ENCODE data around the gene STXBP5.

STXBP5 gene

GRCh38 chr6:147217840-147218404 is 13.7 kb downstream of the STXBP5 start:
- Histone ChIP-seq H3K27ac (ENCODE audit: low read length) (no peak overlapping the region), H3K4me2 (ENCODE audit: low read depth, low read length) (no peak overlapping the region), H3K27me3 (replicated peaks; ENCODE audit: insufficient read depth, low read length) (no peaks in the 10 kb centered on the region), H3K36me3 (replicated peaks; ENCODE audit: insufficient read depth, low read length) (no peaks in the 10 kb centered on the region), H2AFZ (ENCODE audit: low read length) (no peak overlapping the region), H3K79me2 (ENCODE audit: low read length) (no peaks in the 10 kb centered on the region), H3K4me3 (ENCODE audit: low read length) (no peak overlapping the region), H4K20me1 (ENCODE audit: insufficient read depth, low read length) (no peaks in the 10 kb centered on the region), H3K9me3 (replicated peaks; ENCODE audit: insufficient read depth, low read length) (no peaks in the 10 kb centered on the region), H3K9me2 (replicated peaks; ENCODE audit: insufficient read depth, low read length) (no peaks in the 10 kb centered on the region), H3K4me1 (ENCODE audit: low read length) (no peaks in the 10 kb centered on the region), H3F3A (ENCODE audit: insufficient read depth, low read length) (no peaks in the 10 kb centered on the region), H3K9ac (ENCODE audit: low read length) (no peak overlapping the region)
- no peak for TF ChIP-seq EZH2 (optimal IDR thresholded peaks at IDR 0.05; ENCODE audit: low read depth, low read length)
- no peak for TF ChIP-seq EZH2phosphoT487 (IDR thresholded peaks at IDR 0.05; ENCODE audit: low read length)
- no peak for TF ChIP-seq CTCF (IDR thresholded peaks at IDR 0.05; ENCODE audit: low read length)
- no peak for DNase-seq

- Histone ChIP-seq H3K9me2 (replicated peaks; ENCODE audit: insufficient read depth, low read length) (no peaks in the 10 kb centered on the region), H3K4me1 (ENCODE audit: low read length) (no peaks in the 10 kb centered on the region), H2AFZ (ENCODE audit: low read length) (no peak overlapping the region), H3K79me2 (ENCODE audit: low read length) (no peaks in the 10 kb centered on the region), H4K20me1 (ENCODE audit: insufficient read depth, low read length) (no peaks in the 10 kb centered on the region), H3K27me3 (replicated peaks; ENCODE audit: insufficient read depth, low read length) (no peaks in the 10 kb centered on the region), H3K4me3 (ENCODE audit: low read length) (no peak overlapping the region), H3K36me3 (replicated peaks; ENCODE audit: insufficient read depth, low read length) (no peaks in the 10 kb centered on the region), H3K4me2 (ENCODE audit: low read depth, low read length) (no peak overlapping the region), H3K27ac (ENCODE audit: low read length) (no peak overlapping the region), H3K9ac (ENCODE audit: low read length) (no peak overlapping the region), H3K9me3 (replicated peaks; ENCODE audit: insufficient read depth, low read length) (no peaks in the 10 kb centered on the region), H3F3A (ENCODE audit: insufficient read depth, low read length) (no peaks in the 10 kb centered on the region)
- TF ChIP-seq EZH2 (optimal IDR thresholded peaks at IDR 0.05; ENCODE audit: low read depth, low read length) (no peak), CTCF (IDR thresholded peaks at IDR 0.05; ENCODE audit: low read length) (no peak), EZH2phosphoT487 (IDR thresholded peaks at IDR 0.05; ENCODE audit: low read length) (no peak)
- no peak for DNase-seq
Observed at GRCh38 chr6:147218797-147219196, 14.6 kb downstream of the STXBP5 start.

- Histone ChIP-seq H3F3A (ENCODE audit: insufficient read depth, low read length) (no peaks in the 10 kb centered on the region), H3K4me3 (ENCODE audit: low read length) (no peak overlapping the region), H3K79me2 (ENCODE audit: low read length) (no peaks in the 10 kb centered on the region), H3K9ac (ENCODE audit: low read length) (no peak overlapping the region), H3K9me2 (replicated peaks; ENCODE audit: insufficient read depth, low read length) (no peaks in the 10 kb centered on the region), H2AFZ (ENCODE audit: low read length) (no peak overlapping the region), H3K4me1 (ENCODE audit: low read length) (no peaks in the 10 kb centered on the region), H3K27ac (ENCODE audit: low read length) (no peak overlapping the region), H3K9me3 (replicated peaks; ENCODE audit: insufficient read depth, low read length) (no peaks in the 10 kb centered on the region), H3K27me3 (replicated peaks; ENCODE audit: insufficient read depth, low read length) (no peaks in the 10 kb centered on the region), H3K4me2 (ENCODE audit: low read depth, low read length) (no peak overlapping the region), H4K20me1 (ENCODE audit: insufficient read depth, low read length) (no peaks in the 10 kb centered on the region), H3K36me3 (replicated peaks; ENCODE audit: insufficient read depth, low read length) (no peaks in the 10 kb centered on the region)
- no peak for DNase-seq
- TF ChIP-seq EZH2phosphoT487 (IDR thresholded peaks at IDR 0.05; ENCODE audit: low read length) (no peak), EZH2 (optimal IDR thresholded peaks at IDR 0.05; ENCODE audit: low read depth, low read length) (no peak)
Observed at GRCh38 chr6:147219463-147219862, 15.2 kb downstream of the STXBP5 start.

GRCh38 chr6:147220345-147220744 is 16.1 kb downstream of the STXBP5 start:
- TF ChIP-seq EZH2phosphoT487 (IDR thresholded peaks at IDR 0.05; ENCODE audit: low read length), result no peak
- no peak for TF ChIP-seq CTCF (IDR thresholded peaks at IDR 0.05; ENCODE audit: low read length)
- no peak for TF ChIP-seq EZH2 (optimal IDR thresholded peaks at IDR 0.05; ENCODE audit: low read depth, low read length)
- DNase-seq, result no peak
- no peaks in the 10 kb centered on the region for H4K20me1 ChIP-seq (ENCODE audit: insufficient read depth, low read length)
- H3K36me3 ChIP-seq (replicated peaks; ENCODE audit: insufficient read depth, low read length), result no peaks in the 10 kb centered on the region
- H3K4me2 ChIP-seq (ENCODE audit: low read depth, low read length), result no peak overlapping the region
- no peaks in the 10 kb centered on the region for H3K79me2 ChIP-seq (ENCODE audit: low read length)
- H3K9me3 ChIP-seq (replicated peaks; ENCODE audit: insufficient read depth, low read length), result no peaks in the 10 kb centered on the region
- no peak overlapping the region for H2AFZ ChIP-seq (ENCODE audit: low read length)
- no peaks in the 10 kb centered on the region for H3K27me3 ChIP-seq (replicated peaks; ENCODE audit: insufficient read depth, low read length)
- H3K27ac ChIP-seq (ENCODE audit: low read length), result no peak overlapping the region
- no peaks in the 10 kb centered on the region for H3K9me2 ChIP-seq (replicated peaks; ENCODE audit: insufficient read depth, low read length)
- no peaks in the 10 kb centered on the region for H3K4me1 ChIP-seq (ENCODE audit: low read length)
- no peak overlapping the region for H3K4me3 ChIP-seq (ENCODE audit: low read length)
- H3F3A ChIP-seq (ENCODE audit: insufficient read depth, low read length), result no peaks in the 10 kb centered on the region
- no peak overlapping the region for H3K9ac ChIP-seq (ENCODE audit: low read length)

Measured in MM.1S (cell line).